Measurements from ENCODE around the gene MTG1. TPM values are rescaled to one million over a fixed set of nuclear protein-coding genes. Genes with fewer than 3 reads are reported as not detected.

The MTG1 gene
- total RNA-seq, 1 experiment from 2014 or later, result 52.6 TPM

DNA sequence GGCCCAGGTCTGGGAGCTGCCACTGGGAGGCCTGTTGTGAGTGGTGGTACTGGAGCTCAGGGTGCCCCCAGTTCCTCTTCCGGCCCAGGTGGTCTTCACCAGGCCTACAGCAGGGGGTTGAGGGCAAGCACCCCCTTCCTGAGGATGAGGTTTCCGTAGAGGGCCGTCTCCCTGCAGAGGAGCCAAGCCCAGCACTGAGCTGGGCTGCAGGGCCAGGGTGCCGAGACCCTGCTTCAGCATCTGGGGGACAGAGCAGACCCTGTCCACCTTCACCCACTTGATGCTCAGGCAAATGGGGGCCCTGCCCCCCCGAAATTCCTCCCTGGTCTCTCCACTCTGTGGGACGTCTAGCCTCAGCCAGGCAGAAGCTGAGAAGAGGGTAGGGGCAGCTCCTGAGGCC lies 38.7 kb upstream of the MTG1 start:
- no peak for DNase-seq
- Histone ChIP-seq H3K4me3 (ENCODE audit: insufficient read depth, low read depth, low read length) (no peak overlapping the region), H3K36me3 (replicated peaks; ENCODE audit: control insufficient read depth, insufficient read depth, low read length) (peaks cover 4% of the 10 kb centered on the region), H3K27me3 (ENCODE audit: control insufficient read depth, insufficient read depth, low read length) (no peaks in the 10 kb centered on the region)

DNA sequence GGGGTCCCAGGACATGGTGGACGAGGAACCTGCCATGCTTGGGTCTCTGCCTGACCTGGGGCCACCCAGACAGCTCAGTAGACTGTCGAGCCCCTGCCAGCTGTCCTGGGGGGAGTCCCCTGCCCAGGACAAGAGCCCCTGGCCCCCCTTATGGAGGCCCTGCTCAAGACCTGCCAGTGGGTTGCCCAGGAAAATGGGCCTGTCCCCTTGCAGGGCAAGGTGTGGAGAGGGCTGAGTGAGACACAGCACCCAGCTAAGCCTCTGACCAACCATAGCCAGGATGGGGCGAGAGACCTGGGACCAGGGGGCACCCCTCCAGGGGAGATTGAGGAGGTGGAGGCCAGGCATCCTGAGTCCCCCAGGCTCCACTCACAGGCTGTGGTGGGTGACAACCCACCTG lies 38.0 kb upstream of the MTG1 start:
- peaks cover 4% of the 10 kb centered on the region for H3K36me3 ChIP-seq (replicated peaks; ENCODE audit: control insufficient read depth, insufficient read depth, low read length)
- no peak overlapping the region for H3K4me3 ChIP-seq (ENCODE audit: insufficient read depth, low read depth, low read length)
- DNase-seq, result peak; percentile 51
- H3K27me3 ChIP-seq (ENCODE audit: control insufficient read depth, insufficient read depth, low read length), result no peaks in the 10 kb centered on the region

DNA sequence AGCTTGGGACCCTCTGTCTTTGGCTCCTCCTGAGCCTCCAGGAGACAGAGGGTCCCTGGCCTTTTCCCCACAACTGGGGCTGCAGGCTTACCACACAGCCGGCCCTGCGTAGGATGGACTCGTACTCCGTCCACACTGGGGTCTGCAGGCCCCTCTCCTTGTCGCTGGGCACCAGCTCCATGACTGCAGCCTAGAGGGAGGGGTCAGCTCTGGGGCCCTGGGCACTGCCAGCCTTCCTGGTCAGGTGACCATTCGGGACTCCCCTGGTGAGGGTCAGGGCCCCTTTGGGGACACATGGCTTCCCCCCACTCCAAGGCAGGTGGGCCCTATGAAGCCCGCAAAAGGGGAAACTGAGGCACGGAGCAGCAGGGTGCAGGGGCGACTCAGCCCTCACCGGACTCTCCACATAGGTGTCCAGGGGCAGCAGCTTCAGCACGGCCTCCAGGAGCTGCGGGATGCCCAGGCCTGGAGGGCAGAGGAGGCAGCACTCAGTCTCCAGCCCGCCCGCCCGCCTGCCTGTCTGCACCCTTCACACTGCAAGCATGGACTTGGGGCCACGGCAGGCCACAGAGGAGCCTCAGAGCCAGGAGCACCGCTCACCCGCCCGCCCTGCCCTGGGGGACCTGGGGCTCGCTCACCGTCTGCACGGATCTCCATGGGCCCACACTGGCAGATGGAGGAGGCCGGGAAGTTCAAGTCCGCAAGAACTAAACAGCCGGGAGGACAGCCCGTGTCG lies 37.2 kb upstream of the MTG1 start:
- no peaks in the 10 kb centered on the region for H3K27me3 ChIP-seq (ENCODE audit: control insufficient read depth, insufficient read depth, low read length)
- peak; percentile 87 for DNase-seq
- H3K36me3 ChIP-seq (replicated peaks; ENCODE audit: control insufficient read depth, insufficient read depth, low read length), result peaks cover 4% of the 10 kb centered on the region
- peak overlapping the region; percentile 78 for H3K4me3 ChIP-seq (ENCODE audit: insufficient read depth, low read depth, low read length)

DNA sequence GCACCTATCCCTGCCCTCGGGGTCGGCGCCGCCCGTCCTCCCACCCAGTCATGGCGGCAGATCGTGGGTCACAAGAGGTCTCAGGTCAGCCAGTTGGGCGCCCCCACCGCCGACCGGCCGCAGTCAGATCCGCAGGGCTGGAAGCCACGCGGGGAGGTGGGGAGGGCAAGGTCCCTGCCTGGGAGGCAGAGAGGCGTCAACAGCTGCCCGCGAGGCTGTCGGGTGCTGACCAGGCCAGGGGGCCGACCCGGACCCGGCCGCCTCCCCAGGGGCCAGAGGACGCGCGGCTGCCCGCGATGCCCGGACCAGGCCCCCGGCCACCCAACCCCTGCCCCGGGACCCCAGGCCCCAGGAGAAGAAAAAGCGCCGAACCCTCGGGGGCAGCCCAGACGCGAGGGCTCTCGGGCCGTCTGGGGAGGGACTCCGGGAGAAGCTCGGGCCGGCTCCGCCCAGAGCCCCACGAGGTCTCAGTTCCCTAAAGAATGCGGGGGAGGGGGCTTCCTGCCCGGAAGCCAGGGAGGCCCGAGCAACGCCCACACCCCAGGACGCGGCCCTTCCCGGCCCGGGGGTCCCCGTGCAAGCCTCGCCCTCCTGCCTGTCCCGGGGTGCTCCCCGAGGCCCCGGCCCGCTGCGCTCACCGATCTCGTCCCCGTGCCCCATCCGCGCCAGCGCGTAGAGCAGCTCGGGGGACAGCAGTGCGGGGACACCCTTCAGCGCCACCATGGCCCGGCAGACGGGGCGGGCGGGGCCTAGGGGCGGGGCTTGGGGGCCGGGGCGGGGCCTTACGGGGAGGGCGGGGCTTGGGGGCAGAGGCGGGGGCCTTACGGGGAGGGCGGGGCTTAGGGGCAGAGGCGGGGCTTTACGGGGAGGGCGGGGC lies 36.4 kb upstream of the MTG1 start, which contains the start of gene FUOM:
TSS of gene FUOM (minus strand) at position 735 of the 877 bp plus-strand sequence. CDS start at position 723, 12 bp downstream.
- Histone ChIP-seq H3K36me3 (replicated peaks; ENCODE audit: control insufficient read depth, insufficient read depth, low read length) (peaks cover 5% of the 10 kb centered on the region), H3K4me3 (ENCODE audit: insufficient read depth, low read depth, low read length) (peak within 1 kb of the TSS; percentile 78), H3K27me3 (ENCODE audit: control insufficient read depth, insufficient read depth, low read length) (no peaks in the 10 kb centered on the region)
- DNase-seq, result peak; percentile 100

DNA sequence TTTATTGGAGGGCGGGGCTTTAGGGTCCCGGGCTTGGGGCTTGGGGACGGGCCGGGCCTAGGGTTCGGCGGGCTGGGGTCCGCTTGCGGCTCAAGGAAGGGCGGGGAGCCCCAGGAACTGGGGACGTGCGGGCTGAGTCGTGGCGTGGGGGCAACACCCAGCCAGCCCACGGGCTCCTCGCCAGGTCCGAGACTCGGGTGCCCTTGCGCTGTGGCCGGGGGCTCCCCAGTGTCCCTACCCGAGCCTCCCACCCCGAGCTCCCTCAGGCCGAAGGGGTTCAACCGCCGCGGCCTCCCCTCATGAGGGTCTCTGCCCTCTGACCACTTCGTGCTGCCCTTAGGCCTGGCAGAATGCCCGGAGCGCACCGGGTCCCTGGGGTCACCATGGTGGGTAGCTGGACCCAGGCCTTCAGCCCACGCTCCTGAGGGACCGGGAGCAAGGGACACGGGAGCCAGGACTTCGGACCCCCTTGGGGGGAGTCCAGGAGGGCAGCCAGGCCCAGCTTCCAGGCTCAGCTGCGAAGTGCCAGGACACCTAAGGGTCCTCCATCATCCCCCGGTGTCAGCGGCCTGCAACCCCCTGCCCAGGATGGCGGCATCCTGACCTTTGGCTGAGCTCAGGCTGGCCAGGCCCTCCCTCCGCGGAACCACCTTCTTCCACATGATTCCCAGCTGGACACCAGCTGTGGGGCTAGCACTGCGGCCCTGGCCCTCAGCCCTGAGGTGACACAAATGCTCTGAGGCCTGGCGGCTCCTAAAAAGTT lies 35.6 kb upstream of the MTG1 start:
- H3K27me3 ChIP-seq (ENCODE audit: control insufficient read depth, insufficient read depth, low read length), result no peaks in the 10 kb centered on the region
- no peak for DNase-seq
- no peak overlapping the region for H3K4me3 ChIP-seq (ENCODE audit: insufficient read depth, low read depth, low read length)
- H3K36me3 ChIP-seq (replicated peaks; ENCODE audit: control insufficient read depth, insufficient read depth, low read length), result peaks cover 8% of the 10 kb centered on the region

DNA sequence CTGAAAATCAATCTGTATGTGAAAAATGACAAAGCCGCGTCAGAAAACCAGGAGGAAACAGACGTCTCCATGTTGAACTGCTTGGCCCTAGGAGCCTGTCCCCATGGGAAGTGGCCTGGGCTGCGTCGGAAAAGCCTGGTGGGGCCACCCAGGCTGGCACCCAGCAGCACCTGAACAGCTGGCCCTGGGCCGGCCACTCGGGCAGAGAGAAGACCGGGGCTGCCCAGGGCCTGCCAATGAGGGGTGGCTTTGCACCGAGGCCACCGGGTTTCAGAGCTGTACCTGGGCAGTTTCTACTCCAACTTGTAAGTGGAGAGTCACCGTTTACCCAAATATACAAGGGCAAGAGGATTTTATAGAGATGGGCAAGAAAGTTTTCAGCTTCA lies 35.0 kb upstream of the MTG1 start:
- DNase-seq, result peak; percentile 49
- no peaks in the 10 kb centered on the region for H3K27me3 ChIP-seq (ENCODE audit: control insufficient read depth, insufficient read depth, low read length)
- H3K36me3 ChIP-seq (replicated peaks; ENCODE audit: control insufficient read depth, insufficient read depth, low read length), result peaks cover 8% of the 10 kb centered on the region
- no peak overlapping the region for H3K4me3 ChIP-seq (ENCODE audit: insufficient read depth, low read depth, low read length)

DNA sequence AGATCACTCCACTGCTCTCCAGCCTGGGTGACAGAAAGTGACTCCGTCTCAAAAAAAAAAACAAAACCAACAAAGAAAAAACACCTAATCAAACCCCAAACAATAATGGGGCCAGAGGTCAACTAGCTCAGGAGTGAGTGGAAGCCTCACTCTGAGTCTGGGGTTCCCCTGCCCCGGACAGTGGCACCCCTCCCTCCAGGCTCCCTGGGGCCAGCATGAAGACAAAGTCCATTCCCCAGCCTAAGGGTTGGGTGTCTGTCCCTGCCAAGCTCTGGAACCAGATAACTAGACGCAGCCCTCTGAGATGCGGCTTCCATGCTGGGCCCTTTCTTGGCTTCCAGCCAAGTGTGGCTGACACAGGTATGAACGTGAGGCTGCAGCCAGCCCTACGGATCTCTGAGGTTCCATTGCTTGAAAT lies 34.4 kb upstream of the MTG1 start:
- no peaks in the 10 kb centered on the region for H3K27me3 ChIP-seq (ENCODE audit: control insufficient read depth, insufficient read depth, low read length)

DNA sequence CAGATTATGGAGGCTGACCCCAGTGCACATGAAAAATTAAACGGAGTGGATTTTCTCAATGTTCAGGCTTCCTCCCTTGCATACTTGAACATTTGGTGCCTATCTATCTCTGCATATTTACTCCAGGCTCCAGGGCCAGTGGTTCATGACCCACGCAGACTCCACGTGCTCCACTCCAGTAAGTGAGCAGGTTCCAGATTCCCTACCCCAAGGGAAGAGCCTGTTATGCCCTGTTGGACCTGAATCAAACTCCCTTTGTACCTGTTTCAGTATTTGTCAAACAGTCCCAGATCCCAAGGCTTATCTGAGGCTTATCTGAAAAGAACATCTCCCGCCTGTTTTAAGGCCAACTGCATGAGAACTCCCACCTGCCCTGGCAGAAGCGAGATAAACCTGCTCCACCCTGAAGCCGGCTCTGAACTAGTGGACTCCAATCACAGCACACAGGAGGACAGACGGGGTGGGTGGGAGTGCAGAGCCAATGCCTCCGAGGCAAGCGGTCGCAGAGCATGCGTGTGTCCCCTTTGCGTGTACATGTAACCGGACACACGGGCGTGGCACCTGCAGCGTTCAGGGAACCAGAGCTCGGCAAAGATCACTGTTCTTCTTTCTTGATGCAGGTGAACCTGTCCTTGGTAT lies 33.9 kb upstream of the MTG1 start:
- H3K36me3 ChIP-seq (replicated peaks; ENCODE audit: control insufficient read depth, insufficient read depth, low read length), result peaks cover 11% of the 10 kb centered on the region
- no peaks in the 10 kb centered on the region for H3K27me3 ChIP-seq (ENCODE audit: control insufficient read depth, insufficient read depth, low read length)
- no peak overlapping the region for H3K4me3 ChIP-seq (ENCODE audit: insufficient read depth, low read depth, low read length)
- DNase-seq, result no peak

More for the DNA sequence above, 34.4 kb upstream of the MTG1 start:
- no peak overlapping the region for H3K4me3 ChIP-seq (ENCODE audit: insufficient read depth, low read depth, low read length)
- H3K36me3 ChIP-seq (replicated peaks; ENCODE audit: control insufficient read depth, insufficient read depth, low read length), result peaks cover 8% of the 10 kb centered on the region
- DNase-seq, result peak; percentile 50

DNA sequence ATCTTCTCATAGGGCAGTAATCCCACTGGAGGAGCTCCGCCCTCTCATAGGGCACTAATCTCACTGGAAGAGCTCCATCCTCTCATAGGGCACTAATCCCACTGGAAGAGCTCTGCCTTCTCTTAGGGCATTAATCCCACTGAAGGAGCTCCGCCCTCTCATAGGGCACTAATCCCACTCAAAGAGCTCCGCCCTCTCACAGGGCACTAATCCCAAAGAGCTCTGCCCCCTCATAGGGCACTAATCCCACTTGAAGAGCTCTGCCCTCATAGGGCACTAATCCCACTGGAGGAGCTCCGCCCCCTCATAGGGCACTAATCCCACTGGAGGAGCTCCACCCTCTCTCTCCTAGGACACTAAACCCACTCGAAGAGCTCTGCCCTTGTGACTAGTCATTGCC lies 32.7 kb upstream of the MTG1 start:
- Histone ChIP-seq H3K4me3 (ENCODE audit: insufficient read depth, low read depth, low read length) (no peak overlapping the region), H3K27me3 (ENCODE audit: control insufficient read depth, insufficient read depth, low read length) (no peaks in the 10 kb centered on the region), H3K36me3 (replicated peaks; ENCODE audit: control insufficient read depth, insufficient read depth, low read length) (peaks cover 14% of the 10 kb centered on the region)
- DNase-seq, result no peak

DNA sequence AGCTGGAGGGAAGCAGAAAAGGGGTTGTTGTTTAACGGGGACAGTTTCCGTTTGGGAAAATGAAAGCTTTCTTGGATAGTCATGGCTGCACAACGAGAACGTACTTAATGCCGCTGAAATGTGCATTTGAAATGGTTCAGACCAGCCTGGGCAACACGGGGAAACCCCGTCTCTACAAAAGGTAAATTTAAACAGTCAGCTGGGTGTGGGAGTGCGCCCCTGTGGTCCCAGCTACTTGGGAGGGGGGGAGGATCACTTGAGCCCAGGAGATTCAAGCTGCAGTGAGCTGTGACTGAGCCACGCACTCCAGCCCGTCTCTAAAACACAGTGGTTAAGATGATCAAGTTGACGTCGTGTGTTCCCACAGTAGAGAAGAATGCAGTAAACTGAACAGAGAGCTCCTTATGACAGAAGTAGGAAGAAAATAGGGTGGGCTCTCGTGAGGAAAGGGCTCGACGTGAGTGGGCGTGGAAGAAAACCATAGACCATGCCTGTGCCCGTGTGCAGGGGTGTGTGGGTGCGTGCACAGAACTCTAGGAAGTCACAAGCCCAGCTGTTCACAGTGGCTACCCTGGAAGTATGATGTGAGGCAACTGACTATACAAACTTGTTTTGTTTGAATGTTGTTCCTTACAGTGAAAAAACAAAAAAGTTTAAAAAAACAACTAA lies 32.0 kb upstream of the MTG1 start:
- DNase-seq, result no peak
- Histone ChIP-seq H3K36me3 (replicated peaks; ENCODE audit: control insufficient read depth, insufficient read depth, low read length) (peaks cover 15% of the 10 kb centered on the region), H3K4me3 (ENCODE audit: insufficient read depth, low read depth, low read length) (no peak overlapping the region), H3K27me3 (ENCODE audit: control insufficient read depth, insufficient read depth, low read length) (no peaks in the 10 kb centered on the region)

DNA sequence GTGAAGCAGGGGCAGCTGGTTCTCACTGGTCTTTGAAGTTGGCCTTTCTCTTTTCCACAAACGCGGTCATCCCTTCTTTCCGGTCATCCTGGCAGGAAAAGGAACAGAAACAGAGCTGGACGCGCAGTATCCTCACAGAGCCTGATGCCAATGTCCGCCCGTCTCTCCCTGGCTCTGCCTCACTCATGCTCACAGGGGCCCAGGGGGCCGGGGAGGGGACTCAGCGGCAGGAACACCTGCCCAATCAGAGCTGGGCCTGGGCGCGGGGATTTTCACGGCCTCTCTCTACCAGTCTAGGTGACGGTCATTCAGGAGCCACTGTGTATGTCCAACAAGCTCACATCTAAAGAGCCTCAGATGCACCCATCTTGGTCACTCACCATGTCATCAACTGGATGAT lies 31.1 kb upstream of the MTG1 start:
- H3K27me3 ChIP-seq (ENCODE audit: control insufficient read depth, insufficient read depth, low read length), result no peaks in the 10 kb centered on the region
- DNase-seq, result no peak
- H3K36me3 ChIP-seq (replicated peaks; ENCODE audit: control insufficient read depth, insufficient read depth, low read length), result peaks cover 15% of the 10 kb centered on the region
- no peak overlapping the region for H3K4me3 ChIP-seq (ENCODE audit: insufficient read depth, low read depth, low read length)

DNA sequence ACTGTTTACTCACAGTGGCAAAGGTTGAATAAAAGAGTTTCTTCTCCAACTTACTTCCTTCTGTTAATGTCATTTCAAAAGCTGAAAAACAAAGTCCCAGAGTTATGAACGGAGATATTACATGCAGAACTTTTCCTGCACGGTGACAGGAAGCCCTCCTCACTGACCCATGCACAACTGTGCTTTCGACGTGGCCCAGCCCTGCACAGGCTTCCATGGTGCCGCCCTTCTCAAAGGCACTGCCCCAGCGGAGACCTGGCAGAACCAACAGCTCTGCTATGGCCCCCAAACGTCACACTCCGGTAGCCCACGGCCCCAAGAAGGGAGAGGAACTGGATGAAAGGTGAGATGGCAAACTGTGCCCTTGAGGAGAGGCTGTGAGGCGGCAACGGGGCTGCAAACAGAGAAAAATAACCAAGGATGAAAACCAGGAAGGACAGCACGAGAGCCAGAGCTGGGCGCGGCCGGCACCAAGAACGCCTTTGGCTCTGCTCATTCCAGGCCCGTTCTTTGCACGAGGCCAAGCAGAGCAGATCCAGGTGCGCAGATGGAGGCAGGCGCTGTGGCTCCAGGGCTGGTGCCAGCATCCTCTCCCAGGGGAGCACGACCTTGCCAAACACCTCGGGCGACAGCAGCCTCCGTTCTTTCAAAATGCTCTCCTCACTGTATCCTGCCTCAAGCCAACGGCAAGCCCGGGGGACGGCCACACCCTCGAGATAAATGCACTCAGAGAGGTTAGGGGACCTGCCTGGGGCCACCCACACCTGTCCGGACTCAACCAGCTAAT lies 29.1 kb upstream of the MTG1 start:
- DNase-seq, result no peak
- Histone ChIP-seq H3K36me3 (replicated peaks; ENCODE audit: control insufficient read depth, insufficient read depth, low read length) (peaks cover 22% of the 10 kb centered on the region), H3K27me3 (ENCODE audit: control insufficient read depth, insufficient read depth, low read length) (no peaks in the 10 kb centered on the region), H3K4me3 (ENCODE audit: insufficient read depth, low read depth, low read length) (no peak overlapping the region)

DNA sequence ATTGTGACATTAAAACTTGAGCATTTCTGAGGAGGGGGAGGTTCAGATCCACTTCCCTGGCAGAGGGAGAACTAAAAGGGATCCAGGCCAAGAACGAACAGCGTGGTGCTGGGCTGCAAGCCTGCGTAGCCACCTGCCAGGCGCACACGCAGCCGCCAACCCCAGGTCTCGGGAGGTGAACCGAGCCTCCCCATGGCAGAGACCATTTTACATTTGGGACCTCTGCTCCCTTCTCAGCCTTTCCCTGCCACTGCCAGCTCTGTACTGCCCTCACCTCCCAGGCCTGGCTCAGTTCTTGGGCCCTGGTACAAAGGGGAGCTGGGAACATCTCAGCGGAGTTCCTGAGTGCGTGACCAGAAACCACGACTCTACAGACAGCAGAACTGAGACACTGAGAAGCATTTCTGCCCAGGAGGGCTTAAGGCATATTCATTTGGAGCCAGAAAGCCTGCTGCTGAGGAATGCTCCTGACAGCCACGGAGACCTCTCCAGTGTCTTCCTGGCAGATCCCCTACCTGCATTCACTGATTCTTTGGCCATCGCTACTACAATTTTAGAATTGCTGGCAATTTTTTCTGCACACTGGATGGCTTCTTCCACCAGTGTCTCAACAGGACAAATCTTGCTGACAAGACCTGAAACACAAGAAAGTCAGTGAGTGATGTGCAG lies 28.4 kb upstream of the MTG1 start:
- no peaks in the 10 kb centered on the region for H3K27me3 ChIP-seq (ENCODE audit: control insufficient read depth, insufficient read depth, low read length)
- H3K4me3 ChIP-seq (ENCODE audit: insufficient read depth, low read depth, low read length), result no peak overlapping the region
- peaks cover 28% of the 10 kb centered on the region for H3K36me3 ChIP-seq (replicated peaks; ENCODE audit: control insufficient read depth, insufficient read depth, low read length)
- DNase-seq, result no peak

Data from H7 (cell line).